GM19438 (cell line): Measurements from ENCODE around the gene CCDC73.
"Not testable (repeated sequence)": the region's sequence is repeated elsewhere in the genome, so short reads cannot be mapped to it uniquely, and the experiment has no call there.

Experiments used
- ATAC-seq: cut with Tn5 transposase; IDR thresholded peaks from one replicate; pipeline ENCODE4 v1.9.1; 2021; ENCODE audit warnings: low read depth; ENCODE audit not compliant: unreplicated experiment

CCDC73 gene

GRCh38 chr11:32794439-32794838 is at the start of gene CCDC73:
TSS of gene CCDC73 (minus strand) at chr11:32794662. CDS start at chr11:32760243, 34,419 bp downstream.
- ATAC-seq: no peak

- no peak for ATAC-seq
Measured at GRCh38 chr11:32843544-32843943, 49.1 kb upstream of the CCDC73 start.

GRCh38 chr11:32840587-32840986 is 46.1 kb upstream of the CCDC73 start:
- ATAC-seq: no peak

DNA sequence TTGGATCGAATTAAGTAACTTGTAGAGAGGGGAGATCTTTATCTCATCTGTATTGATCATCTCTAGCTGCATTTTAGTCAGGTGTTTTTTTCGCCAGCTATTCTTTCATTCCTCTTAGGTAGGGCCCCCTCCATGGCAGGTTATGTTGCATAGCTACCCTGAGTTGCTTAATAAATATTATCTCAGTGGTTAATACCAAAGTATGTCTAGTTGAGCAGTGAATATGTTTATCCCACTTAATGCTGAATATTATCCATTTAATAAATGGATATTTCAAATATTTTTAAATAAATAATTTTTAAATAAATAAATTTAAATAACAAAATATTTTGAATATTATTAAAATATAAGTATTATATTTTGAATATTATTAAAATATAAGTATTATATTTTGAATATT is 44.8 kb upstream of the CCDC73 start:
- ATAC-seq: no peak

- ATAC-seq: no peak
Measured at GRCh38 chr11:32838505-32839274, 44.2 kb upstream of the CCDC73 start.

GRCh38 chr11:32836946-32837345 is 42.5 kb upstream of the CCDC73 start:
- no peak for ATAC-seq

DNA sequence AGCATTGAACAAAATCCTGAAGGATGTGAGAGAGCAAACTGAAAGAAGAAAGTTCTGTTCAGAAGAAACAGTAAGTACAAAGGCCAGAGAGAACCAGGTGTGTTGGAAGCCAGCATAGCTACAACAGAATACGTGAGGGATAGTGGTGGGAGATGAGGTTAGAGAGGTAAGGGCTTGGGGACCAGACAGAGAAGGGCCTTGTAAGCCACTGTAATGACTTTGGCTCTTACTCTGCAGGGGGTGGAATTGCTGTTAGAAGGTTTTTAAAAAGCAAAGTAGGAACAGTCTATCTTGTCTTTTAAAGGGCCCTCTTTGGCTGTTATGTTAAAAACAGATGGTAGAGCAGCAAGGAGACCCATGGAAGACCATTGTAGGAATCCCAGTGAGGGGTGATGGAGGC is 39.5 kb upstream of the CCDC73 start:
- no peak for ATAC-seq

DNA sequence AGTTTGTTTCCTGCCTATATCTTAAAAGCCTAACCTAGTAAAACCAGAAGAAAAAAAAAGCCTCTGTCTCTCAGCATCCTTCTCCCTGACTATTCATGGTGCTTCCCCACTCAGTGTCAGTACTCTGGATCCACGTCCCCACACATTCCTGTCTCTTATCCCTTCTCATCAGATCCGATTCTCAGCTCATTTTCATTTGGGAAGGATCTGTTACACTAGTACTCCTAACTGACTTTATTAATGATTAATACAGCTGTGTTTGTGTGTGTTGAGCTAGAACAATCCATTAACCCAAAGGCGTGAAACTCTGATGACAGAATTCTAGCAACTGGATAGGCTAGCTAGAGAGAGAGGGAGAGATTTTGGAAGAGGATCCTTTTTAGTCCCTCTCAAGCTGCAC is 36.8 kb upstream of the CCDC73 start:
- ATAC-seq: no peak

DNA sequence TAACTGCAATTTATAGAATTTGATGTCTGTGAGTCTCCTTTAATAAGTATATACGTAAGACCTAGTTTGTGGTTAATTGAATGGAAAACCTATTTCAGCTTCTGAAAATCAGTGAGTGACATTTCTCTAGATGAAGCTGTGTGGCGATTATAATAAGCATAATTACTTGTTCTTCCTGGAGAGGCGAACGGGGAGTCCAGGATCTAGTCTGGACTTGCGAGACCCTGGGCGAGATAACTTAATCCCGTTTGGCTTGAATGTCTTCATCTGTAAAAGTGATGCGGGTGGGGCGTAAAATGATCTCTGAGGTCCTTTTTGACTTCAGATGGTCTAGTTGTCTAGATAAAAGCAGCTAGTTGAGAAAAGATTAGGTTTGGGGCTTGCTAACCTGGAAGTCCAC is 36.3 kb upstream of the CCDC73 start:
- no peak for ATAC-seq

DNA sequence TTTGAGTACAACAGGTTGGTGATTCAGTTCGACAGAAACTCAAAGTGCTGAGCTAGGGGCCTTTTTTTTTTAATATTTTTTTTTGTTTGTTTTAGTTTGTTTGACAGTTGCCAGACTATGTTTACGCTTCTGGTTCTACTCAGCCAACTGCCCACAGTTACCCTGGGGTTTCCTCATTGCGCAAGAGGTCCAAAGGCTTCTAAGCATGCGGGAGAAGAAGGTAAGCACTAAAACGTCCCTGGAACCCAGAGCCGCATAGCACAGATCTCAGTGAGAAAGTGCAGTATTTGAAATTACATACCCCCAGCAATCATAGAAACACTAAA is 35.9 kb upstream of the CCDC73 start:
- peak; percentile 13 for ATAC-seq

- ATAC-seq: peak; percentile 74
Measured at GRCh38 chr11:32829680-32830412, 35.4 kb upstream of the CCDC73 start, which contains the start of gene PRRG4. TSS of gene PRRG4 (plus strand) at chr11:32829927. CDS start at chr11:32830530, 603 bp downstream.

DNA sequence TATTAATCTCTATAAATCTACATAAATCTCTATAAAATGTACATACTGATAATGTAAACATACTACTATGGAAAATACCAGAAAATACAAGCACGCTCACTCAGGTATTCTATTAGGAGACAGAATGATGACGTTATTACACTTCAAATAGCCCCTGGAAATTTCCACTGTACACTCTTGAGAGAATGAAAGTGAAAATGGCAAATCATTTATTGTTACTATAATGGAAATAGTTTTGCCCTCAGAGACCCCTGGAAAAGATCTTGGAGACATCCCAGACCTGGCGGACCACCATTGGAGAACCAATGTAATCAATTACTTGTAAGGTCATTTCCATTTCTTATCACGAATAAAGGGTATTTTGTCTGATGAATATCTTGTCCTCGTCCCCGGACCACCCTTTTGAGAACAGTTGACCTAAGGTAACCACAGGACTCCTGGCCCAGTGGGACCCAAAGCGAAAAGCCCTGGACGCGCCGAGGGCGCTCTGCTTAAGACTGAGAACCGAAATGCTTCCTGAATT is 34.8 kb upstream of the CCDC73 start:
- peak; percentile 24 for ATAC-seq

GRCh38 chr11:32827276-32827675 is 32.8 kb upstream of the CCDC73 start:
- no peak for ATAC-seq

- no peak for ATAC-seq
Measured at GRCh38 chr11:32826113-32826512, 31.7 kb upstream of the CCDC73 start.

DNA sequence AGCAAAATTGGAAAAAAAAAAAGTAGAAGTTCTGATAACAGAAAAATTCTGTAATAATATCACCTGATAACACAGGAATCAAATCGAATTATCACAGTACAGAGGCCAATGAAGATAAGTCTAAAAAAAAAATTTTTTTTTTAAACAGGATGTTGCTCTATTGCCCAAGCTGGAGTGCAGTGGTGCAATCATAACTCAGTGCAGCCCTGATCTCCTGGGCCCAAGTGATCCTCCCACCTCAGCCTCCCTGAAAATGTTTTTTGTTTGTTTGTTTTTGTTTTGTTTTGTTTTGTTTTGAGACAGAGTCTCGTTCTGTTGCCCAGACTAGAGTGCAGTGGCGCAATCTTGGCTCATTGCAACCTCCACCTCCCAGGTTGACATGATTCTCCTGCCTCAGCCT is 29.2 kb upstream of the CCDC73 start:
- ATAC-seq: not testable (repeated sequence)

GRCh38 chr11:32821917-32822560 is 27.6 kb upstream of the CCDC73 start:
- ATAC-seq: no peak

- no peak for ATAC-seq
Measured at GRCh38 chr11:32821517-32821916, 27.1 kb upstream of the CCDC73 start.

- no peak for ATAC-seq
Measured at GRCh38 chr11:32820497-32820896, 26.0 kb upstream of the CCDC73 start.

GRCh38 chr11:32819187-32819586 is 24.7 kb upstream of the CCDC73 start:
- ATAC-seq: no peak

- no peak for ATAC-seq
Measured at GRCh38 chr11:32817852-32818183, 23.4 kb upstream of the CCDC73 start.

- no peak for ATAC-seq
Measured at GRCh38 chr11:32817181-32817851, 22.9 kb upstream of the CCDC73 start.
